Measurements from ENCODE around the gene SMAD6. TPM values are rescaled to one million over a fixed set of nuclear protein-coding genes. Genes with fewer than 3 reads are reported as not detected.

The SMAD6 gene
- total RNA-seq, 1 experiment from 2014 or later, result 19.9 TPM

DNA sequence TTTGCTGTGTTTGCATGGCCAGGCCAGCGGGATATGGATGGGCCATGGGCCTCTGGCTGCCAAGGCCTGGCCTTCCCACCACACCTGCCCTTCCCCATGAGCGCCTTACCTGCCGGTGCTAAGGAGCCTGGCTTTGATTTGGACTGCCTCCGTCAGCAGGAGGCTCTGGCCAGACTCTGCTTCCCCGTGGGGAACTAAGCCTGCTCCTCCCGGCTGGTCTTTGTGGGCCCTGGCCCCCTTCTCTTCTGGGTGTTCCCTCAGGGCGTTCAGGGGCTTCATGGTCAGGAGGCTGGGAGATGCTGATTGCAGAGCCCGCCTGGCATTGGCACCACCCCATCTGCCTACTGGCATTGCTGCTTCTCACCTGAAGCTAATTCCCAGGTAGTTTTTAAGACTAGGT lies 45.2 kb downstream of the SMAD6 start:
- POLR2A ChIA-PET (ENCODE audit: unreplicated experiment), result no interaction called here
- Histone ChIP-seq H3F3A (ENCODE audit: low read length, unreplicated experiment) (peaks cover 16% of the 10 kb centered on the region), H3K9ac (ENCODE audit: low read length) (no peak overlapping the region), H3K9me3 (ENCODE audit: low read length) (no peaks in the 10 kb centered on the region), H3K4me2 (ENCODE audit: low read length) (peak overlapping the region; percentile 68; the same call in 1 of the 2 replicates), H3K4me3 (ENCODE audit: low read length) (no peak overlapping the region), H3K36me3 (ENCODE audit: low read depth, low read length) (no peaks in the 10 kb centered on the region), H4K20me1 (ENCODE audit: low read length) (no peaks in the 10 kb centered on the region), H3K79me2 (ENCODE audit: low read length) (peaks cover 68% of the 10 kb centered on the region), H3K27me3 (ENCODE audit: low read length) (no peaks in the 10 kb centered on the region), H3K4me1 (ENCODE audit: insufficient read depth, low read length) (peaks cover 79% of the 10 kb centered on the region), H3K27ac (ENCODE audit: low read length) (peak overlapping the region; percentile 85), H3K9me2 (replicated peaks; ENCODE audit: low read length) (no peaks in the 10 kb centered on the region), H2AFZ (ENCODE audit: low read length) (no peak overlapping the region)
- intact Hi-C loops (cut with micrococcal nuclease), result no loop called here
- ATAC-seq (no peak), DNase-seq (no peak)
- BruUV-seq (replicated peaks), result no TSS peak
- CTCF ChIA-PET, result no interaction called here
- TF ChIP-seq EZH2phosphoT487 (IDR thresholded peaks at IDR 0.05; ENCODE audit: borderline replicate concordance, low read length) (no peak), EZH2 (IDR thresholded peaks at IDR 0.05; ENCODE audit: low read length, unreplicated experiment) (no peak)

DNA sequence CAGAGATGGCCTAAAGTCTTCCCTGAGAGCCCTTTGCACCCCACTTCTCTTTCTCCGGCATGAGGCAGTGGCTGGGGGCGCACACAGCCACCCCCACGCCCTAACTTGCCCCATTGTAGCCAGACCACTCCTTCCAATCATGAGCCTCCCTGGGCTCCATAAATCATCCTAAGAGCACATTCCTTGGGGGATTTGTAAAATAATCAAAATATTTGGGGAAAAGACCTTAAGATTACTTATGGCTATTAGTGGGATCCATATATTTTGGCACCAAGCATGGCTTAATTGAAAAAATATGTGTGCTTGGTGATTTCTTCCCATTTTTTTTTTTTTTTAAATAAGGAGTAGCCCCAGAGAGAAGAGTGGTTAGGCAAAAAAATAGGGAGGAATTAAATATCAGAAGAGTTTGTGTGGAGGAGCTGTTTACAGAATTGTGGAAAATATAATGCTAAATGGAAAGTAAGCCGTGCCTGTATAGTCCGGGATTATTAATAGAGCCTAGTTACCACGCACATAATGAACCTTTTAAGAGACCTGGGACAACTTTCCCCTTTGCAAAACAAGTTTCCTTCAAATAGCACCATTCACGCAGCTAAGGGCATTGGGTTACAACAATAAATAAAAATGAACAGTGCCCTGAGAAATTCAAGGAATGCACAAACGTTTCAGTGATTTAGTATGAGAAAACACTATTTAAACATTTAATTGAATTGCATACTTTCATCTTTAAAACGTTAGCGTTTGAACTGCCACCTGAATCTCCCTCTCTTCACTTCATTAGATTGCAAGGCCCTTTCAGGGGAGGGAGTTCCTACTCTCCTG lies 46.1 kb downstream of the SMAD6 start:
- Histone ChIP-seq H3K9ac (ENCODE audit: low read length) (peak overlapping the region; percentile 47), H4K20me1 (ENCODE audit: low read length) (no peaks in the 10 kb centered on the region), H3K36me3 (ENCODE audit: low read depth, low read length) (no peaks in the 10 kb centered on the region), H3K27ac (ENCODE audit: low read length) (peak overlapping the region; percentile 85), H3K9me2 (replicated peaks; ENCODE audit: low read length) (no peaks in the 10 kb centered on the region), H3K4me2 (ENCODE audit: low read length) (peak overlapping the region; percentile 68), H3F3A (ENCODE audit: low read length, unreplicated experiment) (peaks cover 16% of the 10 kb centered on the region), H2AFZ (ENCODE audit: low read length) (0 out of 2 replicates have a peak overlapping the region, but pooled peaks have one; percentile 33), H3K4me3 (ENCODE audit: low read length) (peak overlapping the region; percentile 27; the same call in 1 of the 2 replicates), H3K79me2 (ENCODE audit: low read length) (peaks cover 61% of the 10 kb centered on the region), H3K27me3 (ENCODE audit: low read length) (no peaks in the 10 kb centered on the region), H3K4me1 (ENCODE audit: insufficient read depth, low read length) (peaks cover 80% of the 10 kb centered on the region), H3K9me3 (ENCODE audit: low read length) (no peaks in the 10 kb centered on the region)
- CTCF ChIA-PET, result no interaction called here
- POLR2A ChIA-PET (ENCODE audit: unreplicated experiment), result interaction anchor here (0.6 to 0.7 kb wide), 2 partner anchors 23 to 103 kb away, joined by 5 to 8 read pairs; no protein-coding TSS in a partner anchor
- no peak for TF ChIP-seq EZH2phosphoT487 (IDR thresholded peaks at IDR 0.05; ENCODE audit: borderline replicate concordance, low read length)
- no peak for TF ChIP-seq EZH2 (IDR thresholded peaks at IDR 0.05; ENCODE audit: low read length, unreplicated experiment)
- no peak for TF ChIP-seq CTCF (conservative IDR thresholded peaks at IDR 0.05; ENCODE audit: low read depth, low read length)
- peak; percentile 49 for ATAC-seq
- TSS peak; percentile 94 for BruUV-seq (replicated peaks)
- intact Hi-C loops (cut with micrococcal nuclease), result loop anchor here (1.0 kb wide), 1 partner anchor 18 kb away; no protein-coding TSS in a partner anchor
- DNase-seq, result peak; percentile 80

- ATAC-seq, result no peak
- H3K9me2 ChIP-seq (replicated peaks; ENCODE audit: low read length), result no peaks in the 10 kb centered on the region
- BruUV-seq (replicated peaks), result no TSS peak
- H3K4me1 ChIP-seq (ENCODE audit: insufficient read depth, low read length), result peaks cover 80% of the 10 kb centered on the region
- H3K9me3 ChIP-seq (ENCODE audit: low read length), result no peaks in the 10 kb centered on the region
- DNase-seq, result no peak
- TF ChIP-seq EZH2 (IDR thresholded peaks at IDR 0.05; ENCODE audit: low read length, unreplicated experiment), result no peak
- TF ChIP-seq CTCF (conservative IDR thresholded peaks at IDR 0.05; ENCODE audit: low read depth, low read length), result no peak
- no peak for TF ChIP-seq EZH2phosphoT487 (IDR thresholded peaks at IDR 0.05; ENCODE audit: borderline replicate concordance, low read length)
- CTCF ChIA-PET, result no interaction called here
- POLR2A ChIA-PET (ENCODE audit: unreplicated experiment), result interaction anchor here (0.6 to 0.7 kb wide), 2 partner anchors 22 to 103 kb away, joined by 5 to 8 read pairs; no protein-coding TSS in a partner anchor
- H3K4me2 ChIP-seq (ENCODE audit: low read length), result peak overlapping the region; percentile 68
- H3F3A ChIP-seq (ENCODE audit: low read length, unreplicated experiment), result peaks cover 15% of the 10 kb centered on the region
- peak overlapping the region; percentile 85 for H3K27ac ChIP-seq (ENCODE audit: low read length)
- intact Hi-C loops (cut with micrococcal nuclease), result loop anchor here (1.0 kb wide), 1 partner anchor 18 kb away; no protein-coding TSS in a partner anchor
- no peaks in the 10 kb centered on the region for H4K20me1 ChIP-seq (ENCODE audit: low read length)
- H3K4me3 ChIP-seq (ENCODE audit: low read length), result peak overlapping the region; percentile 27; the same call in 1 of the 2 replicates
- 0 out of 2 replicates have a peak overlapping the region, but pooled peaks have one; percentile 33 for H2AFZ ChIP-seq (ENCODE audit: low read length)
- peaks cover 59% of the 10 kb centered on the region for H3K79me2 ChIP-seq (ENCODE audit: low read length)
- H3K9ac ChIP-seq (ENCODE audit: low read length), result peak overlapping the region; percentile 32; the same call in 1 of the 2 replicates
- no peaks in the 10 kb centered on the region for H3K36me3 ChIP-seq (ENCODE audit: low read depth, low read length)
- no peaks in the 10 kb centered on the region for H3K27me3 ChIP-seq (ENCODE audit: low read length)
Measured at GRCh38 chr15:66748708-66749035, 46.6 kb downstream of the SMAD6 start.
